Cortex of kidney (tissue), 1 donor: ENCODE results near the gene ANP32B.

Experiments
- DNase-seq: peaks from one replicate; lab custom pipeline; 2025; lab: John Stamatoyannopoulos, UW

ANP32B gene

GRCh38 chr9:98031169-98031568 lies 48.0 kb downstream of the ANP32B start:
- DNase-seq, result no peak

- DNase-seq, result no peak
These were observed 48.8 kb downstream of the ANP32B start for GRCh38 chr9:98031935-98032334.

- DNase-seq, result no peak
These were observed 51.7 kb downstream of the ANP32B start for GRCh38 chr9:98034593-98035546.

GRCh38 chr9:98037357-98037756 lies 54.2 kb downstream of the ANP32B start:
- DNase-seq, result no peak

GRCh38 chr9:98038958-98039357 lies 55.8 kb downstream of the ANP32B start:
- no peak for DNase-seq

GRCh38 chr9:98039607-98040017 lies 56.5 kb downstream of the ANP32B start:
- DNase-seq, result no peak

- no peak for DNase-seq
These were observed 57.1 kb downstream of the ANP32B start for GRCh38 chr9:98040212-98040611.

GRCh38 chr9:98043915-98044314 lies 60.8 kb downstream of the ANP32B start:
- no peak for DNase-seq

- DNase-seq, result no peak
These were observed 62.4 kb downstream of the ANP32B start for GRCh38 chr9:98045234-98046179.

- DNase-seq, result no peak
These were observed 63.0 kb downstream of the ANP32B start for GRCh38 chr9:98046180-98046543.

GRCh38 chr9:98047002-98047401 lies 63.9 kb downstream of the ANP32B start:
- DNase-seq, result no peak

GRCh38 chr9:98049288-98050072 lies 66.3 kb downstream of the ANP32B start:
- no peak for DNase-seq

GRCh38 chr9:98050351-98050750 lies 67.2 kb downstream of the ANP32B start:
- no peak for DNase-seq

- no peak for DNase-seq
These were observed 71.3 kb downstream of the ANP32B start for GRCh38 chr9:98054376-98054951.

GRCh38 chr9:98056269-98057137 lies 73.4 kb downstream of the ANP32B start, which contains the start of gene NANS:
TSS of gene NANS (plus strand) at chr9:98056732. CDS start at chr9:98056809, 77 bp downstream.
- DNase-seq, result peak; percentile 53

- no peak for DNase-seq
These were observed 74.1 kb downstream of the ANP32B start for GRCh38 chr9:98057138-98057799.

- DNase-seq, result no peak
These were observed 79.0 kb downstream of the ANP32B start for GRCh38 chr9:98062161-98062560.

GRCh38 chr9:98064623-98065392 lies 81.7 kb downstream of the ANP32B start:
- no peak for DNase-seq
